AG08396 (cell line): ENCODE data around the gene ATP5PB.

Experiments
- DNase-seq: peaks from one replicate; pipeline ENCODE4 v3.0.0; 2012; ENCODE audit warnings: low spot score, mixed read lengths

Gene ATP5PB, protein sequence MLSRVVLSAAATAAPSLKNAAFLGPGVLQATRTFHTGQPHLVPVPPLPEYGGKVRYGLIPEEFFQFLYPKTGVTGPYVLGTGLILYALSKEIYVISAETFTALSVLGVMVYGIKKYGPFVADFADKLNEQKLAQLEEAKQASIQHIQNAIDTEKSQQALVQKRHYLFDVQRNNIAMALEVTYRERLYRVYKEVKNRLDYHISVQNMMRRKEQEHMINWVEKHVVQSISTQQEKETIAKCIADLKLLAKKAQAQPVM

GRCh38 chr1:111448918-111449702 is at the start of gene ATP5PB, which contains the start of gene WDR77:
TSS of gene ATP5PB (plus strand) at chr1:111449464. CDS start at chr1:111449542, 78 bp downstream.
TSS of gene WDR77 (minus strand) at chr1:111449256. CDS start at chr1:111449169, 87 bp downstream.
- DNase-seq = peak; percentile 98

DNA sequence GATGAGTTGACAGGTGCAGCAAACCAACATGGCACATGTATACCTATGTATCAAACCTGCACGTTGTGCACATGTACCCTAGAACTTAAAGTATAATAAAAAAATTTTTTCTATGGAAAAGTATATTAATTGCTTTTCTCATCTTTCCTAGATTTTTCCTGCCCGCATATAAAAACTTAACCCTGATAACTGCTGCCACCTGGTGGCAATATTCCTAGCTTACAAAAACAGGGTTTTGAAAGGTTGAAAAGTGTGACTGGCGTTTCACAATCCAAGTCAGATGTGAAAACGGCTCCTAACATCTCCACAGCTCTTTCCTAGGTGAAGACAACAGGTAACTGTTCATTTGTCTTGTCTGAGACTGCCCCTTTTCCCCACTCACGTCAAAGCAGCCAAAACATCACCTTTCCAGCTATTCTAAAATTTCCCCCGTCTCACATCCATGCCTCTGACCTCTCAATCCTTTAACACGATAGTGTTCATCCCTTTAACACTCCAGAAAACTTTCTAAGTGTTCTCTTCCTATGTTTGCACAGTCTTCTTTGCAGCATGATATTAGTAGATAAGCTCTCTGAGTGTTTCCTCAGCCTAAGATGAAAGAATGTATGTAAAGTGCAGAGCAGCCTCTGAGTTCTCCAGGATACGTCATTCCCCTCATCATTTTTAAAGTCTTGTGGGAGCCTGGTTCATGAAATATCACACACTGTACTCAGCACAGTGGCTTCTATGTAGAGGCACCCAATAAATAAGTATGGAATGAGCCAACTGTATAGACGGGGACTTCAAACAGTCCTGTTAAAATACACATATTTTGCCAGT is 49.3 kb upstream of the ATP5PB start:
- peak; percentile 49 for DNase-seq

- no peak for DNase-seq
These were observed 47.2 kb upstream of the ATP5PB start for GRCh38 chr1:111402083-111402482.

GRCh38 chr1:111404588-111404987 is 44.7 kb upstream of the ATP5PB start:
- DNase-seq = no peak

DNA sequence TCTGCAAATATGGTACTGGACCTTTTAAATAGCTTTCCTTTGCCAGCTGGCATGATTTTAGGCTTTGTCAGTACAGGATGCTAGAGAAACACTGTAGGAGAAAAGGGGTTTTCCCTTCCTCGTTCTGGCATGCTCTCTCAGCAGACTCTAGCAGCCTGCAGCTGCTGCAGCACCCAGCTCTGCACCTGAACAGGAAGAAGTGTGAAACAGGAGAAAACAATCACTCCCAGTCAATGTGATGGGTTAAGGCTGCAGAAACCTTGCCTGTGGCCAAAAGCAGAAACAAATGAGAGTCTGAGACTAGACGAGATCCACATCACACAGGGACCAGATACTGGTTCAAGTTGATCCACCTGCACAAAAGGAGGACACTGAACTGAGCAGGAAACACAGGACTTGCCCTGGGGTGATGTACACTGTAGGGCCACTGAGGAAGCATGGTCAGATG is 42.9 kb upstream of the ATP5PB start:
- no peak for DNase-seq

- DNase-seq = no peak
These were observed 42.0 kb upstream of the ATP5PB start for GRCh38 chr1:111407301-111407700.

- DNase-seq = no peak
These were observed 36.4 kb upstream of the ATP5PB start for GRCh38 chr1:111412839-111413238.

DNA sequence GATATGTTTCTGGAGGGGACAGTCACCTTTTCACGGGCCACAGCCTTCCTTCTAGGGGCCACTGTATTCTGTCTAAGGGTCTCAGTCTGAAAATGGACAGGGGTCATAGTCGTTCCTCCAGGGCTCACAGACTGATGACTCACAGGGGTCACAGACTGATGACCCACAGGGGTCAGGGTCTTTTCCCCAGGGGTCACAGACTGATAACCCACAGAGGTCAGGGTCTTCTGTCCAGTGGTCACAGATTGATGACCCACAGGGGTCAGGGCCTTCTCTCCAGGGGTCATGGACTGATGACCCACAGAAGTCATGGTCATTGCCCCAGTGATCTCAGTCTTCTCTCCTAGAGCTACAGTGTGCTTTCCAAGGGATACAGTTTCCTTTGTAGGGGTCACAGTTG is 34.5 kb upstream of the ATP5PB start:
- DNase-seq = no peak

DNA sequence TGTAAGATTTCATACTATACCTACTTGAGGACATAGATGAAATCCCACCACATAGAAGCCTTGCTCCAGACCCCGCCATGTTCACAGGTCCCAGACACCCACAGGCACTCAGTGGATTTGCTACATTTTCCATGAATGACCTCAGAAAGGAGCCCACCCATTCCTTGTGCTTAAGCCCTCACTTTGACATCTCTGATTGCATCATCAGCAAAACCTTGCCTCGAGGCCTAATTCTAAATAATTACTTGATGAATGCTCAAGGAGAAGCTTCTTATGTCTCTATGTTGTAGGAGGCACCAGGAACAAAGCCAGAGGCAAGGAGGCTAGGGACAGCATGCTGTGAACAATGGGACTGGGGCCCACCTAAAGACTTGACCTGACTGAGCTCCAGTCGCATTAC is 33.8 kb upstream of the ATP5PB start:
- DNase-seq = no peak

GRCh38 chr1:111417755-111418154 is 31.5 kb upstream of the ATP5PB start:
- DNase-seq = peak; percentile 57

DNA sequence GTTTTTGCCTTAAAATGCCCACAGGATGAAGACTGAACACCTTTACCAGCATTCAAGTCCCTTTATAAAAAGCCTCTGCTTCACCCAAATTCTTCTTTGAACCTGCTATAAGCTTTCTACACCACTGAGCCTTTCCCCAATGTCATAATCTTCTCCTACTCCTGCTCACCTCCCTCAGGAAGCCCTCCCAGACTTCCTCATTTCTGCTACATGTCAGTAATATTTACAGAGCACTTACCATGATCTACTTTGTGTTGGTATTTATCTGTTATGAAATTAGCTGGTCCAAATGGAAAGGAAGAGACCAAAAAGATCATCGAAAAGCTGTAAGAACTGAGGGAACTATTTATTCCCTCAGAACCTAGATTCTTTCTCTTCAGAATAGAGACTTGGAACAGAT is 30.2 kb upstream of the ATP5PB start:
- DNase-seq = no peak

GRCh38 chr1:111420377-111420776 is 28.9 kb upstream of the ATP5PB start:
- no peak for DNase-seq

GRCh38 chr1:111422546-111423391 is 26.5 kb upstream of the ATP5PB start:
- DNase-seq = no peak

- no peak for DNase-seq
These were observed 25.0 kb upstream of the ATP5PB start for GRCh38 chr1:111424281-111424680.

DNA sequence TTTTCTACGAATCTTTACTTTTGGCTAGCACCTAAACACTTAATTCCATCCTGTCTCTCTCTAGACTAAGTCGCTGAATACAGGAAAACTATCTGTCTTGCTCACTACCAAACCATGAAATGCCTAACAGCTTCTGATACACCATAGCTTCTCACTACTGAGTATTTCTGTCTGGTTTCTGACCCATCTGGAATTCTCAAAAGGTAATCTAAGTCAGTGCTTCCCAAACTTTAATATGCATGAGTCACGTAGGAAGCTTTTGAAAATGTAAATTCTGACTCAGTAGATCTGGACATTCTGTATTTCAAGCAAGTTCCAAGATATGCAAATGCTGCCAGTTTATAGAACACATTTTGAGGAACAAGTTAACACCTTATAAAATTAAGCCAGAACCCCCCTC is 12.5 kb upstream of the ATP5PB start:
- DNase-seq = peak; percentile 11

GRCh38 chr1:111439461-111440351 is 9.6 kb upstream of the ATP5PB start:
- DNase-seq = no peak

DNA sequence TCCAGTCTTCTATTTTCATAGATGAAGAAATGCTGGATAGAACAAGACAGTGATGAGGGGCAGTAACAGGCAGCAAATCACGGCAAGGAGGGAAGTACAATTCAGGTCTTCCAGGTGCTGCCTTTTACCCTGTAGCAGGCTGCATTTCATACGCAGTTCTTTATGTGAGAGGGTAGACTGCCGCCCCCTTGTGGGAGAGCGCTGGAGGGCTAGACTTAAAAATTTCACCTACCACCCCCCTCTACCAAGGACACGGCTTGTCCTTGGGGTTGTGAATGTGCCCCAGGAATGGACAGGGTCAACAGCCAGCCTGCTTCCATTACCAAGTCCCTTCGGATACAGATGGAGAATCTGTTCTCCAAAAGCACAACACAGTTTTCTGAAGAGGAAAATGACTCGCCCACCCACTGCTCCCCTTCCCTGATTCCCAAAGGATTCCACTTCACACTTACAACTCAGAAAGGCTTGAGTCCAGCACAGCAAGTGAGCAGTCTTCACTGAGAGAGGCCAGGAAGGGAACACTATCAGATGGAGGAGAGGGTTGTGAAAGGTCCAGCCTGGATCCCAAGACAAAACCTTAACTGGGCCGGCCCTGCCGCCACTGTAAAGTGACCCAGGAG is 7.6 kb upstream of the ATP5PB start:
- DNase-seq = no peak

GRCh38 chr1:111442457-111442856 is 6.8 kb upstream of the ATP5PB start:
- DNase-seq = no peak

DNA sequence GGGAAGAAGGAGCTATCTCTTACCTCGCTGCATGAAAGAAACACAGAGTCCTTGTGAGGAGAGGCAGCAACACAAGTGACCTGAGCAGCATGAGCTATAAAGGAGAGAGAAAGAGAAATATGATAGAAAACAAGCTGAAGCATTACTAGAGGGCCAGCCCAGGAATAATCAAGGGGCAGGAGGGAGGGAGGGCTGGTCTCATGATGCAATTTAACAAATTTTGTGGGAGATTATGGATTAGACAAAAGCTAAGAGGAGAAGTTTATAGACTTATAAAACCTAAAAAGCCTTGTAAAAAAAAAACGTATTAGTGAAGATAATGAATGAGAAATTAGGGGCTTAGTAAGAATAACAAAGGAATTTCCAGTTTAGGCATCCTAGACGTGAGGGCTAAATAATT is 5.2 kb upstream of the ATP5PB start:
- no peak for DNase-seq

- no peak for DNase-seq
These were observed 2.7 kb upstream of the ATP5PB start for GRCh38 chr1:111446546-111446945.
